ENCODE data around the gene PTPRK.

Gene PTPRK

GRCh38 chr6:128494440-128494839 is 26.0 kb downstream of the PTPRK start:
- intact Hi-C loops (cut with DNase I; ENCODE audit: low total_unique reads): no loop called here
- Histone ChIP-seq H3K9me3 (no peaks in the 10 kb centered on the region), H3K27me3 (no peaks in the 10 kb centered on the region), H3K4me3 (no peak overlapping the region), H3K4me1 (peaks cover 0 to 44% (median 12%) of the 10 kb centered on the region in 4 donors), H3K36me3 (no peaks in the 10 kb centered on the region), H3K27ac (no peak overlapping the region)
- TF ChIP-seq, protein P1, sequence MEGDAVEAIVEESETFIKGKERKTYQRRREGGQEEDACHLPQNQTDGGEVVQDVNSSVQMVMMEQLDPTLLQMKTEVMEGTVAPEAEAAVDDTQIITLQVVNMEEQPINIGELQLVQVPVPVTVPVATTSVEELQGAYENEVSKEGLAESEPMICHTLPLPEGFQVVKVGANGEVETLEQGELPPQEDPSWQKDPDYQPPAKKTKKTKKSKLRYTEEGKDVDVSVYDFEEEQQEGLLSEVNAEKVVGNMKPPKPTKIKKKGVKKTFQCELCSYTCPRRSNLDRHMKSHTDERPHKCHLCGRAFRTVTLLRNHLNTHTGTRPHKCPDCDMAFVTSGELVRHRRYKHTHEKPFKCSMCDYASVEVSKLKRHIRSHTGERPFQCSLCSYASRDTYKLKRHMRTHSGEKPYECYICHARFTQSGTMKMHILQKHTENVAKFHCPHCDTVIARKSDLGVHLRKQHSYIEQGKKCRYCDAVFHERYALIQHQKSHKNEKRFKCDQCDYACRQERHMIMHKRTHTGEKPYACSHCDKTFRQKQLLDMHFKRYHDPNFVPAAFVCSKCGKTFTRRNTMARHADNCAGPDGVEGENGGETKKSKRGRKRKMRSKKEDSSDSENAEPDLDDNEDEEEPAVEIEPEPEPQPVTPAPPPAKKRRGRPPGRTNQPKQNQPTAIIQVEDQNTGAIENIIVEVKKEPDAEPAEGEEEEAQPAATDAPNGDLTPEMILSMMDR (IDR thresholded peaks at IDR 0.05): no peak
- DNase-seq: no peak

- no peak for DNase-seq
- H3K4me1 ChIP-seq: peaks cover 0 to 39% (median 12%) of the 10 kb centered on the region in 4 donors
- H3K9me3 ChIP-seq: no peaks in the 10 kb centered on the region
- TF ChIP-seq, protein P1 (IDR thresholded peaks at IDR 0.05): no peak
- no peaks in the 10 kb centered on the region for H3K36me3 ChIP-seq
- H3K27me3 ChIP-seq: no peaks in the 10 kb centered on the region
- H3K4me3 ChIP-seq: no peak overlapping the region
- no peak overlapping the region for H3K27ac ChIP-seq
- intact Hi-C loops (cut with DNase I; ENCODE audit: low total_unique reads): no loop called here
Observed at GRCh38 chr6:128493877-128494276, 26.5 kb downstream of the PTPRK start.

DNA sequence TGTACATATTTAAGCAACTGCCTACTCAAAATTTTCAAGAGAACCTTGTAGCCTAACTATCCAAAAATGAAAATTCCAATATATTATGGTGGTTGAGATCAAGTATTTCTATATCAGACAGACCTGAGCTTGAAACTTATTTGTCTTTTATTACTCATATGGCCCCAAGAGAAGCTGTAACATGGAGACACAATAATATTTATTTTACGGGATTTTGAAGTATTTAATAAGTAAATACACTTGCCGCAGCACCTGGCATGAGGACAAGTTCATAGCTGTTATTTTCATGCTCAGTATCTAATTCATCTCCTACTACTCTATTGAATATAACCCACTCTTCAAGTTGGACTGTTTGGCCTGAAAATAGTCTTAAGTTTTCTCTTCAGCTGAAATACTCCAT is 28.0 kb downstream of the PTPRK start:
- Histone ChIP-seq H3K36me3 (no peaks in the 10 kb centered on the region), H3K27ac (peak overlapping the region in 1 of 2 donors; percentile 1), H3K27me3 (no peaks in the 10 kb centered on the region), H3K4me1 (peaks cover 0 to 33% (median 9%) of the 10 kb centered on the region in 4 donors), H3K9me3 (no peaks in the 10 kb centered on the region), H3K4me3 (no peak overlapping the region)
- DNase-seq: no peak
- TF ChIP-seq, protein P1 (IDR thresholded peaks at IDR 0.05): no peak
- intact Hi-C loops (cut with DNase I; ENCODE audit: low total_unique reads): no loop called here

DNA sequence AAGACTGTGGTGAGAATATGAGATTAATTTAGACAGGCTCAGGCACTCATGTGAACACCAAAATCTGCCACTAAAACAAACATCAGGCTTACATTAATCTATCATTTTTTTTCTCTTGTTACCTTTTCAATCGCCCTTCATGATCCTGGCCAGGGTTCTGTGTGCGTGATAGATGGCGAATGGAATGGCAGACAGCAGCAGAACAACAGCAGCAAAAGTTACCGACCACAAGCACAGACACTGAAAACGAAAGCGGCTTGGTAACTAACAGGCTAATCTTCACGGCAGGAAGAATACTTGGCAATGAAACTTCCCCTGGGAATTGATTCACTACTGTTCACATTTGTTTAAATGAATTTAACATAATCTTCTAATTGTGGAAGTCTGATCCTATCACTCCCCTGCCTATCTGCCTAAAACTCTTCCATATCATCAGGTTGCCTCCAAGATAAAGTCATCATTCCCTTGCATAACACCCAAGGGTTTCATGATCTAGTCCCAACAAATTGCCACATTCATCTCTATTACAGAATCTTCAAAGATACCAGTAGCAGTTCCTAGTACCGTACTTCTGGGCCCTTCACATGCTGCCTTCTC is 28.7 kb downstream of the PTPRK start:
- peak overlapping the region in 1 of 2 donors; percentile 1 for H3K27ac ChIP-seq
- DNase-seq: no peak
- intact Hi-C loops (cut with DNase I; ENCODE audit: low total_unique reads): no loop called here
- no peaks in the 10 kb centered on the region for H3K9me3 ChIP-seq
- no peaks in the 10 kb centered on the region for H3K27me3 ChIP-seq
- TF ChIP-seq, protein P1 (IDR thresholded peaks at IDR 0.05): no peak
- H3K36me3 ChIP-seq: no peaks in the 10 kb centered on the region
- peak overlapping the region; percentile 31 to 33 for H3K4me3 ChIP-seq
- peaks cover 0 to 33% (median 9%) of the 10 kb centered on the region in 4 donors for H3K4me1 ChIP-seq

- H3K4me1 ChIP-seq: peaks cover 0 to 33% (median 9%) of the 10 kb centered on the region in 4 donors
- no peaks in the 10 kb centered on the region for H3K27me3 ChIP-seq
- no peak for DNase-seq
- no peaks in the 10 kb centered on the region for H3K9me3 ChIP-seq
- H3K4me3 ChIP-seq: peak overlapping the region; percentile 31 to 33
- peak overlapping the region in 1 of 2 donors; percentile 1 for H3K27ac ChIP-seq
- intact Hi-C loops (cut with DNase I; ENCODE audit: low total_unique reads): no loop called here
- H3K36me3 ChIP-seq: no peaks in the 10 kb centered on the region
- TF ChIP-seq, protein P1 (IDR thresholded peaks at IDR 0.05): no peak
Observed at GRCh38 chr6:128491100-128491581, 29.3 kb downstream of the PTPRK start.

All from tibial artery (tissue), 4 donors.